Measurements from ENCODE around the gene MYO3B. TPM values are rescaled to one million over a fixed set of nuclear protein-coding genes. Genes with fewer than 3 reads are reported as not detected.
"Not testable (repeated sequence)": the region's sequence is repeated elsewhere in the genome, so short reads cannot be mapped to it uniquely, and the experiment has no call there.

Gene MYO3B
- total RNA-seq, 1 experiment from 2014 or later: 0.63 TPM

DNA sequence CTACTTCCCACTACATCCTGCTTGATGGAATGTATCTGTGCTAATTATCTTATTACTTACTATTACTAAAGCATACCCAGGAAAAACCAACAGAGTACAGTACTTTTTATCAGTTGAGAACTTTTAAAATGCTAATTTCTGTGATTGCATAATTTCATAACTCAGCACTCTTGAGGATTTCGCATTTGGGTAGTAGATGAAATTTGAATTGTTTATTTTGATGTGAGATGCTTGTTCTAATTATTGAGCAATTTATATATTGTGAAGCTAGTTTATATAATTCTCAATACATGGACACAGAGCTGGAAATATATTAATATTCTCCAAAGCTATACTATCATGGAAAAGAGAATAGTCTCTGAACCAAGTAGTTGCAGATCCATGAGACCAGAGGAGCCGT is 432.7 kb downstream of the MYO3B start:
- Histone ChIP-seq H3K23ac (ENCODE audit: insufficient read length, low read depth, low read length) (no peak overlapping the region), H3K14ac (ENCODE audit: insufficient read depth, low read length) (no peak overlapping the region), H3K4me1 (ENCODE audit: insufficient read depth, low read length) (no peaks in the 10 kb centered on the region), H3K56ac (ENCODE audit: insufficient read length, low read depth, low read length) (no peak overlapping the region), H3T11ph (ENCODE audit: low read length) (no peak overlapping the region), H3K4me2 (ENCODE audit: insufficient read depth, insufficient read length, low read length) (no peak overlapping the region), H2BK5ac (ENCODE audit: insufficient read length, low read length) (no peak overlapping the region), H4K91ac (ENCODE audit: insufficient read length, low read depth, low read length) (no peak overlapping the region), H3K23me2 (ENCODE audit: insufficient read length, low read depth, low read length, poor library complexity, severe bottlenecking) (no peaks in the 10 kb centered on the region), H2BK15ac (ENCODE audit: low read depth, low read length) (no peak overlapping the region), H3K9me3 (ENCODE audit: control insufficient read depth, low read depth, low read length) (no peaks in the 10 kb centered on the region), H4K5ac (ENCODE audit: insufficient read length, low read depth, low read length) (no peak overlapping the region), H4K20me1 (ENCODE audit: control insufficient read depth, insufficient read depth, insufficient read length) (no peaks in the 10 kb centered on the region), H3K27ac (ENCODE audit: insufficient read length, low read depth, low read length) (no peak overlapping the region), H2BK120ac (ENCODE audit: low read depth, low read length, poor library complexity, severe bottlenecking) (no peak overlapping the region), H3K79me1 (ENCODE audit: insufficient read depth, low read depth, low read length, poor library complexity, severe bottlenecking) (no peaks in the 10 kb centered on the region), H2BK20ac (ENCODE audit: low read depth, low read length, poor library complexity, severe bottlenecking) (no peak overlapping the region), H3K79me2 (ENCODE audit: insufficient read depth, low read length) (no peaks in the 10 kb centered on the region), H3K9ac (ENCODE audit: extremely low read depth, insufficient read length, low read length) (no peak overlapping the region), H3K4ac (ENCODE audit: low read depth, low read length) (no peak overlapping the region), H2AFZ (ENCODE audit: low read length) (no peak overlapping the region), H3K18ac (ENCODE audit: insufficient read length, low read depth, low read length) (no peak overlapping the region), H2BK12ac (ENCODE audit: insufficient read length, low read depth, low read length) (no peak overlapping the region), H3K27me3 (ENCODE audit: insufficient read depth, low read length) (no peaks in the 10 kb centered on the region), H2AK5ac (ENCODE audit: insufficient read length, low read length) (no peak overlapping the region), H4K8ac (replicated peaks; ENCODE audit: insufficient read length, low read depth, low read length) (no peak overlapping the region)
- Mint-ChIP-seq H3K36me3 (ENCODE audit: insufficient read depth in 1 of 3, low read depth in 3 of 3) (peaks cover 0 to under 1% (median 0%) of the 10 kb centered on the region in 3 experiments; a peak in 3 of 7 replicates), H3K9me3 (peaks cover 1% of the 10 kb centered on the region in 2 experiments; a peak in 3 of 5 replicates), H3K4me1 (no peaks in the 10 kb centered on the region), H3K27ac (no peak overlapping the region), H3K27me3 (ENCODE audit: low read depth) (peaks cover under 1% of the 10 kb centered on the region), H3K4me3 (no peak overlapping the region)
- no CpG with 5 or more reads among the region's 2 CpGs for WGBS (ENCODE audit: extremely low coverage, insufficient read length, low lambda C conversion rate)
- DNase-seq: no peak
- TF ChIP-seq, protein P1, sequence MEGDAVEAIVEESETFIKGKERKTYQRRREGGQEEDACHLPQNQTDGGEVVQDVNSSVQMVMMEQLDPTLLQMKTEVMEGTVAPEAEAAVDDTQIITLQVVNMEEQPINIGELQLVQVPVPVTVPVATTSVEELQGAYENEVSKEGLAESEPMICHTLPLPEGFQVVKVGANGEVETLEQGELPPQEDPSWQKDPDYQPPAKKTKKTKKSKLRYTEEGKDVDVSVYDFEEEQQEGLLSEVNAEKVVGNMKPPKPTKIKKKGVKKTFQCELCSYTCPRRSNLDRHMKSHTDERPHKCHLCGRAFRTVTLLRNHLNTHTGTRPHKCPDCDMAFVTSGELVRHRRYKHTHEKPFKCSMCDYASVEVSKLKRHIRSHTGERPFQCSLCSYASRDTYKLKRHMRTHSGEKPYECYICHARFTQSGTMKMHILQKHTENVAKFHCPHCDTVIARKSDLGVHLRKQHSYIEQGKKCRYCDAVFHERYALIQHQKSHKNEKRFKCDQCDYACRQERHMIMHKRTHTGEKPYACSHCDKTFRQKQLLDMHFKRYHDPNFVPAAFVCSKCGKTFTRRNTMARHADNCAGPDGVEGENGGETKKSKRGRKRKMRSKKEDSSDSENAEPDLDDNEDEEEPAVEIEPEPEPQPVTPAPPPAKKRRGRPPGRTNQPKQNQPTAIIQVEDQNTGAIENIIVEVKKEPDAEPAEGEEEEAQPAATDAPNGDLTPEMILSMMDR (conservative IDR thresholded peaks at IDR 0.05): no peak

DNA sequence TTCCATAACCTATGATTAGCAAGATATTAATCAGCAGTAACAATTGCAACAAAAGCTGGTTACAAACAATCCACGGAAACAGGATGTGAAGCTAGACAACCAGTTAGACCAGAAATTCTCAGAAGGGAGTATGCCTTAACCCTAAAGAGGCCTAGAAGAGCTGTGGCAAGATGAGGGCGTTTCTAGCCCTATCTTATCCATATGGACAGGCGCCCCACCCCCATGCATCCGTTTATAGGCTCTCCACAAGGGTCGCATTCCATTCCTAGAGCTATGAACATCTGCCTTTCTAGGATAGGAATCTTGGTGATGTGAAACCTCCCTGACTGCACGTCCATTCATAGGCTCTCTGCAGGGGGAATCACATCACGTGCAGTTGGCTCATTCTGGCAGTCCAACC is 441.0 kb downstream of the MYO3B start:
- H3K4me1 ChIP-seq (ENCODE audit: insufficient read depth, low read length); H2BK12ac ChIP-seq (ENCODE audit: insufficient read length, low read depth, low read length); H3K4me1 Mint-ChIP-seq; H3K9ac ChIP-seq (ENCODE audit: extremely low read depth, insufficient read length, low read length); H3K27me3 ChIP-seq (ENCODE audit: insufficient read depth, low read length); H4K91ac ChIP-seq (ENCODE audit: insufficient read length, low read depth, low read length); H3K27ac Mint-ChIP-seq; H4K20me1 ChIP-seq (ENCODE audit: control insufficient read depth, insufficient read depth, insufficient read length); H3K23ac ChIP-seq (ENCODE audit: insufficient read length, low read depth, low read length); H2BK15ac ChIP-seq (ENCODE audit: low read depth, low read length); H3K79me2 ChIP-seq (ENCODE audit: insufficient read depth, low read length); H2AK5ac ChIP-seq (ENCODE audit: insufficient read length, low read length); H3K27me3 Mint-ChIP-seq (ENCODE audit: low read depth); H3K79me1 ChIP-seq (ENCODE audit: insufficient read depth, low read depth, low read length, poor library complexity, severe bottlenecking); H4K5ac ChIP-seq (ENCODE audit: insufficient read length, low read depth, low read length); H3K23me2 ChIP-seq (ENCODE audit: insufficient read length, low read depth, low read length, poor library complexity, severe bottlenecking); H4K8ac ChIP-seq (replicated peaks; ENCODE audit: insufficient read length, low read depth, low read length); H3T11ph ChIP-seq (ENCODE audit: low read length); H3K4me2 ChIP-seq (ENCODE audit: insufficient read depth, insufficient read length, low read length); H2BK120ac ChIP-seq (ENCODE audit: low read depth, low read length, poor library complexity, severe bottlenecking); H3K56ac ChIP-seq (ENCODE audit: insufficient read length, low read depth, low read length); H3K14ac ChIP-seq (ENCODE audit: insufficient read depth, low read length); H3K18ac ChIP-seq (ENCODE audit: insufficient read length, low read depth, low read length); H3K4me3 Mint-ChIP-seq; H3K4ac ChIP-seq (ENCODE audit: low read depth, low read length); H3K27ac ChIP-seq (ENCODE audit: insufficient read length, low read depth, low read length); H3K9me3 ChIP-seq (ENCODE audit: control insufficient read depth, low read depth, low read length); H2BK5ac ChIP-seq (ENCODE audit: insufficient read length, low read length); H2BK20ac ChIP-seq (ENCODE audit: low read depth, low read length, poor library complexity, severe bottlenecking); DNase-seq; H2AFZ ChIP-seq (ENCODE audit: low read length): not testable (repeated sequence)
- peaks cover 17 to 23% of the 10 kb centered on the region in 2 experiments for H3K9me3 Mint-ChIP-seq
- peaks cover 10 to 13% (median 11%) of the 10 kb centered on the region in 3 experiments for H3K36me3 Mint-ChIP-seq (ENCODE audit: insufficient read depth in 1 of 3, low read depth in 3 of 3)
- no CpG with 5 or more reads among the region's 7 CpGs for WGBS (ENCODE audit: extremely low coverage, insufficient read length, low lambda C conversion rate)

Data from H9 (cell line).